GM12864 (cell line): ENCODE measurements around the gene SPRR2G.
"Not testable (repeated sequence)": the region's sequence is repeated elsewhere in the genome, so short reads cannot be mapped to it uniquely, and the experiment has no call there.

Experiments
- DNase-seq: peaks from one replicate; pipeline ENCODE4 v3.0.0-alpha.2; 2011; ENCODE audit warnings: low read depth
- H3K4me3 ChIP-seq: 2 replicates; pipeline ENCODE4 v1.5.1; 2011; ENCODE audit warnings: mild to moderate bottlenecking, low read depth, low read length, control low read depth
- CTCF ChIP-seq: IDR thresholded peaks from 2 replicates; pipeline ENCODE4 v1.5.1; 2011; ENCODE audit warnings: low read depth, mild to moderate bottlenecking, moderate library complexity, low read length, control low read depth, inconsistent platforms; ENCODE audit errors: missing control alignments

The SPRR2G gene

DNA sequence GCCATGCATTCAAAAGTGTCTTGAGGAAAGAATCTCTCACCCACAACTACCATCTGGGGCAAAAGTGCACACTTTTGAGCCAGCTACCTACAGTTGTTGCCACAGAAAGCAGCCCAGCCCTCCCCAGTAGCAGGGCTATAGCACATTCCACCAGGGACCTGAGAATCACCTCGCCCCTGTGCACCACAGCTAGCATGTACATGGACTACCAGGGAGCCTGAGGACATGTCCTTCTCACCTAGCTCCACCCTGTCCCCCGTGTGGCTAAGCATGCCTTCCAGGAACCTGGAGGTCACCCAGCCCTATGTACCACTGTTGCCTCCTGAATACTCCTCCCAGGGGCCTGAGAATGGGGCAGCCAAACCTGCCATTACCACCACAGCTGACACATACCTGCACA, 16.9 kb downstream of the SPRR2G start:
- no peak for TF ChIP-seq CTCF
- no peak for DNase-seq
- no peak overlapping the region for H3K4me3 ChIP-seq

GRCh38 chr1:153133267-153133666, 17.4 kb downstream of the SPRR2G start:
- no peak overlapping the region for H3K4me3 ChIP-seq
- no peak for DNase-seq
- TF ChIP-seq CTCF, result no peak

DNA sequence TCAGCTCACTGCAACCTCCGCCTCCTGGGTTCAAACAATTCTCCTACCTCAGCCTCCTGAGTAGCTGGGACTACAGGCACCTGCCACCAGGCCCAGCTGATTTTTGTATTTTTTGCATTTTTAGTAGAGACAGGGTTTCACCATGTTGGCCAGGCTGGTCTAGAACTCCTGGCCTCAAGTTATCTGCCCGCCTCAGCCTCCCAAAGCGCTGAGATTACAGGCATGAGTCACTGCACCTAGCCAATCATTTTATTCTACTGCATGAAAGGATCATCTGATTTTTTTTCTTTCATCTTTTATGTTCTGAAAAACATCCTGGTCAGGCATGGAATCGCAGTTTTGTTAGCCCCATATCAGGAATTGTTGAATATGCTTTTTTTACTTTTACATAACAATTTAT, 22.0 kb downstream of the SPRR2G start:
- not testable (repeated sequence) for DNase-seq, H3K4me3 ChIP-seq

- H3K4me3 ChIP-seq, result no peak overlapping the region
- TF ChIP-seq CTCF, result no peak
- no peak for DNase-seq
Observed at GRCh38 chr1:153127296-153127695, 23.4 kb downstream of the SPRR2G start.

DNA sequence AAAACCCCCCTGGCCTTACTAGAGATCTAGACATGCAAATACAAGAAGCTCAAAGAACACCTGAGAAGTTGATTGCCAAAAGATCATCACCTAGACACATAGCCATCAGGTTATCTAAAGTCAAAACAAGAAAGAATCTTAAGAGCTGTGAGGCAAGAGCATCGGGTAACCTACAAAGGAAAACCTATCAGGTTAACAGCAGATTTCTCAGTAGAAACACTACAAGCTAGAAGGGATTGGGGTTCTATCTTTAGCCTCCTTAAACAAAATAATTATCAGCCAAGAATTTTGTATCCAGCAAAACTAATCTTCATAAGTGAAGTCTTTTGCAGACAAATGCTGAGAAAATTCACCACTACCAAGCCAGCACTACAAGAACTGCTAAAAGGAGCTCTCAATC, 25.2 kb downstream of the SPRR2G start:
- no peak for DNase-seq
- TF ChIP-seq CTCF, result no peak

GRCh38 chr1:153123793-153124192, 26.9 kb downstream of the SPRR2G start:
- H3K4me3 ChIP-seq, DNase-seq: not testable (repeated sequence)

More for the DNA sequence above, 25.2 kb downstream of the SPRR2G start:
- H3K4me3 ChIP-seq, result no peak overlapping the region

DNA sequence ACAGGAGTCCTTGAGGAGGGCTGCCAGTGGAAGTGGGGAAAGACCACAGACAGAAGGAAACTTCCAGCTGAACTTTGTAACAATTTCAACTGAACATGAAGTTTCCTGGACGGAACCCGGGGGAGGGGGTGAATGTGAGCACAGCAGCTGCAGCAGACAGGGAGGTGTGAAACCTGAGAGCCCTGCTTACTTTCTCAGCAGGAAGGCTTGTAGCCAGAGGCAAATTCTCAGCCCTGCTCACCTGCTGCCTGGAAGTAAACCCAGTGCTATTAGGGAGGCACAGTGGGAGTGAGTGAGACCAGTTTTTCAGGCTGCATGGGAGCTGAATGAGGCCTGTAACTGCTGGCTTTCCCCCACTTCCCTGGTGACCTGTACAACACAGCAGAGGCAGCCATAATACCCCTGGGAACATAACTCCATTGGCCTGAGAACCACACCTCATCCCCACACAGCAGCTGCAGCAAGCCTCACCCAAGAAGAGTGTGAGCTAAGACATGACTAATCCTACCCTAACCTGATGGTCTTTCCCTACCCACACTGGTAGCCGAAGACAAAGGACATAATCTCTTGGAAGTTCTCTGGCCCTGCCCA, 27.8 kb downstream of the SPRR2G start:
- TF ChIP-seq CTCF, result no peak
- DNase-seq, result no peak
- no peak overlapping the region for H3K4me3 ChIP-seq

DNA sequence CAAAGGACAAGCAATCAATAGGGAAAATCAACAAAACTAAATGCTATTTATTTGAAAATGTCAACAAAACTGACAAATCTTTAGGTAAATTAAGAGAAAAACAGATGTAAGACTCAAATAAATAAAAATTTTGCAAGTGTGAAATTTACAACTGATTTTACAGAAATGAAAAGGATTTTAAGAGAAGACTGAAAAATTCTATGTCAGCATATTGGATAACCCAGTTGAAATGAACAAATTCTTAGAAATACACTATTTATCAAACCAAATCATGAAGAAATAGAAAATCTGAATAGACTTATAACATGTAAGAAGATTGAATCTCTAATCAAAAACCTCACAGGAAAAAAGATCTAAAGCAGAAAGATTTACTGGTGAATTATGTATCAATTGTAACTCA, 29.7 kb downstream of the SPRR2G start:
- no peak for TF ChIP-seq CTCF
- H3K4me3 ChIP-seq, result no peak overlapping the region
- DNase-seq, result no peak
